Activated CD4-positive, alpha-beta T cell treated with anti-CD3 and anti-CD28 coated beads for 24 hours (primary cell): ENCODE data around the gene ODC1.
A peak's percentile ranks its signal among the peaks of the same experiment; 100 is the strongest.
"Not testable (repeated sequence)": the region's sequence is repeated elsewhere in the genome, so short reads cannot be mapped to it uniquely, and the experiment has no call there.

Experiments
- DNase-seq, 2 donors: peaks; one replicate each; pipeline ENCODE4 v3.0.0-alpha.2; 2020; ENCODE audit warnings: low read depth in 2 of 2

Gene ODC1

GRCh38 chr2:10447895-10448575, at the start of gene ODC1:
ODC1 (minus strand) TSS chr2:10448327; CDS start chr2:10445032, 3,295 bp downstream.
- peak; percentile 98 to 99 for DNase-seq

GRCh38 chr2:10497797-10498251, 49.7 kb upstream of the ODC1 start:
- peak; percentile 32 to 33 for DNase-seq

- no peak for DNase-seq
These were observed 47.8 kb upstream of the ODC1 start for GRCh38 chr2:10495988-10496313.

GRCh38 chr2:10495311-10495987, 47.3 kb upstream of the ODC1 start:
- DNase-seq = no peak

GRCh38 chr2:10494351-10495066, 46.4 kb upstream of the ODC1 start:
- DNase-seq = no peak

GRCh38 chr2:10493634-10494281, 45.6 kb upstream of the ODC1 start:
- peak; percentile 55 to 58 for DNase-seq

- DNase-seq = no peak
These were observed 45.0 kb upstream of the ODC1 start for GRCh38 chr2:10493075-10493633.

- DNase-seq = no peak
These were observed 42.7 kb upstream of the ODC1 start for GRCh38 chr2:10490806-10491291.

- no peak for DNase-seq
These were observed 41.9 kb upstream of the ODC1 start for GRCh38 chr2:10489842-10490555.

- not testable (repeated sequence) for DNase-seq
These were observed 40.0 kb upstream of the ODC1 start for GRCh38 chr2:10488142-10488541.

- not testable (repeated sequence) for DNase-seq
These were observed 39.6 kb upstream of the ODC1 start for GRCh38 chr2:10487741-10488104.

GRCh38 chr2:10487081-10487740, 39.1 kb upstream of the ODC1 start:
- DNase-seq = no peak

- no peak for DNase-seq
These were observed 38.5 kb upstream of the ODC1 start for GRCh38 chr2:10486601-10487079.

- DNase-seq = no peak
These were observed 38.0 kb upstream of the ODC1 start for GRCh38 chr2:10486091-10486490.

- no peak for DNase-seq
These were observed 34.8 kb upstream of the ODC1 start for GRCh38 chr2:10482913-10483312.

- DNase-seq = no peak
These were observed 34.3 kb upstream of the ODC1 start for GRCh38 chr2:10482460-10482859.

- no peak for DNase-seq
These were observed 33.6 kb upstream of the ODC1 start for GRCh38 chr2:10481666-10482157.

- no peak for DNase-seq
These were observed 33.0 kb upstream of the ODC1 start for GRCh38 chr2:10481055-10481665.

GRCh38 chr2:10480359-10480949, 32.3 kb upstream of the ODC1 start:
- no peak for DNase-seq
